ENCODE results near the gene ABCA13.

ABCA13 gene

GRCh38 chr7:48419401-48419800 is 248.1 kb downstream of the ABCA13 start:
- no peak for DNase-seq
- intact Hi-C loops (cut with DNase I; ENCODE audit: low total_unique reads), result no loop called here
- Histone ChIP-seq H3K27ac (no peak overlapping the region), H3K36me3 (no peaks in the 10 kb centered on the region), H3K4me1 (no peaks in the 10 kb centered on the region), H3K27me3 (no peaks in the 10 kb centered on the region), H3K9me3 (no peaks in the 10 kb centered on the region), H3K4me3 (no peak overlapping the region)
- TF ChIP-seq, protein P1, sequence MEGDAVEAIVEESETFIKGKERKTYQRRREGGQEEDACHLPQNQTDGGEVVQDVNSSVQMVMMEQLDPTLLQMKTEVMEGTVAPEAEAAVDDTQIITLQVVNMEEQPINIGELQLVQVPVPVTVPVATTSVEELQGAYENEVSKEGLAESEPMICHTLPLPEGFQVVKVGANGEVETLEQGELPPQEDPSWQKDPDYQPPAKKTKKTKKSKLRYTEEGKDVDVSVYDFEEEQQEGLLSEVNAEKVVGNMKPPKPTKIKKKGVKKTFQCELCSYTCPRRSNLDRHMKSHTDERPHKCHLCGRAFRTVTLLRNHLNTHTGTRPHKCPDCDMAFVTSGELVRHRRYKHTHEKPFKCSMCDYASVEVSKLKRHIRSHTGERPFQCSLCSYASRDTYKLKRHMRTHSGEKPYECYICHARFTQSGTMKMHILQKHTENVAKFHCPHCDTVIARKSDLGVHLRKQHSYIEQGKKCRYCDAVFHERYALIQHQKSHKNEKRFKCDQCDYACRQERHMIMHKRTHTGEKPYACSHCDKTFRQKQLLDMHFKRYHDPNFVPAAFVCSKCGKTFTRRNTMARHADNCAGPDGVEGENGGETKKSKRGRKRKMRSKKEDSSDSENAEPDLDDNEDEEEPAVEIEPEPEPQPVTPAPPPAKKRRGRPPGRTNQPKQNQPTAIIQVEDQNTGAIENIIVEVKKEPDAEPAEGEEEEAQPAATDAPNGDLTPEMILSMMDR (IDR thresholded peaks at IDR 0.05), result no peak

DNA sequence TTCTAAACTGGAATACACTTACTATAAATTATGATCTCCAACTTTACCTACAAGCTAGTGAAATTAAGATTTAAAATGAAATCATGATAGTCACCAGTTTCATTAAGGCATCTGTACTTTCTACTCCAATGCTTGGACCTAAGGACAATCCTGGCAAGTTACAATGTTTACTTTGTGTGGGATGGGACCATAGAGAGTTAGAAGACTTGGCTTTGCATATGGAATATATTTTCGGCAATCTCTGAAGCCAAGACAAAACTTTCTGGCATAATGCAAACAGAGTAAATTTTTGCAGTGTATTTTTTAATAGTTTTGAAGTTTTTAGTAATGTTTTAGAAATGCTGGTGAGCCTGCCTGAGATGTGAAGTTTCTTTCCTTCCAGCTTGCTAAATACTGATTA is 248.9 kb downstream of the ABCA13 start:
- TF ChIP-seq, protein P1 (IDR thresholded peaks at IDR 0.05), result no peak
- no peak for DNase-seq
- no peak overlapping the region for H3K4me3 ChIP-seq
- intact Hi-C loops (cut with DNase I; ENCODE audit: low total_unique reads), result no loop called here
- H3K36me3 ChIP-seq, result no peaks in the 10 kb centered on the region
- no peak overlapping the region for H3K27ac ChIP-seq
- no peaks in the 10 kb centered on the region for H3K9me3 ChIP-seq
- no peaks in the 10 kb centered on the region for H3K27me3 ChIP-seq
- H3K4me1 ChIP-seq, result no peaks in the 10 kb centered on the region

- DNase-seq, result no peak
- H3K9me3 ChIP-seq, result no peaks in the 10 kb centered on the region
- H3K36me3 ChIP-seq, result no peaks in the 10 kb centered on the region
- no peak overlapping the region for H3K4me3 ChIP-seq
- no peak overlapping the region for H3K27ac ChIP-seq
- H3K27me3 ChIP-seq, result no peaks in the 10 kb centered on the region
- H3K4me1 ChIP-seq, result no peaks in the 10 kb centered on the region
- intact Hi-C loops (cut with DNase I; ENCODE audit: low total_unique reads), result no loop called here
- TF ChIP-seq, protein P1 (IDR thresholded peaks at IDR 0.05), result no peak
Measured at GRCh38 chr7:48421357-48421756, 250.1 kb downstream of the ABCA13 start.

DNA sequence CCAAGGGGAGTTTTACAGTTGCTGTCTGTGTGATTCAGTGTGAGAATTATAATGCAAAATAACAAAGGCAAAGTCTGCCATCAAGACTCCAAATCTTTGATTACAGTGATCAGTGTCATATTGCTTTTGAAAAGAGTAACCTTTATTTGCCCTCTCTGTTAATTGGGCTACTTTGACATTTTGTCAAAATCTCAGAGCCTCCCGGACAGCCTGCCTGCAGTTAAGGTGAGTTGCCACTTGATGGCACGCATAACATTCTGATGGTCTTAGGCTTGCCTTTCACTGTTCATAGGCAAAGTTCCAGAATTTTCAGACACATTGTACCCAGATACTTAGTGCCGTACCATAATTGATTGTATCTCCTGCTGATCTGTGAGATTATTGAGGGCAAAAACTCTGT is 253.5 kb downstream of the ABCA13 start:
- Histone ChIP-seq H3K36me3 (no peaks in the 10 kb centered on the region), H3K27ac (no peak overlapping the region), H3K4me3 (no peak overlapping the region), H3K4me1 (no peaks in the 10 kb centered on the region), H3K9me3 (no peaks in the 10 kb centered on the region), H3K27me3 (no peaks in the 10 kb centered on the region)
- DNase-seq, result no peak
- intact Hi-C loops (cut with DNase I; ENCODE audit: low total_unique reads), result no loop called here
- TF ChIP-seq, protein P1 (IDR thresholded peaks at IDR 0.05), result no peak

GRCh38 chr7:48426331-48426965 is 255.2 kb downstream of the ABCA13 start:
- H3K4me3 ChIP-seq, result no peak overlapping the region
- no peaks in the 10 kb centered on the region for H3K36me3 ChIP-seq
- no peaks in the 10 kb centered on the region for H3K9me3 ChIP-seq
- H3K4me1 ChIP-seq, result no peaks in the 10 kb centered on the region
- TF ChIP-seq, protein P1 (IDR thresholded peaks at IDR 0.05), result no peak
- intact Hi-C loops (cut with DNase I; ENCODE audit: low total_unique reads), result no loop called here
- H3K27ac ChIP-seq, result no peak overlapping the region
- no peak for DNase-seq
- H3K27me3 ChIP-seq, result no peaks in the 10 kb centered on the region
